WI38 (cell line): Measurements from ENCODE around the gene DAPK1.

Experiments used
- H3K4me3 ChIP-seq: 2 replicates; pipeline ENCODE4 v1.5.1; 2011; ENCODE audit warnings: low read depth, mild to moderate bottlenecking, control low read depth, low read length
- TF ChIP-seq, protein P1 (sequence below): IDR thresholded peaks from 2 replicates; pipeline ENCODE4 v1.5.1; 2012; ENCODE audit warnings: low read depth, mild to moderate bottlenecking, control low read depth, low read length

DAPK1 gene

DNA sequence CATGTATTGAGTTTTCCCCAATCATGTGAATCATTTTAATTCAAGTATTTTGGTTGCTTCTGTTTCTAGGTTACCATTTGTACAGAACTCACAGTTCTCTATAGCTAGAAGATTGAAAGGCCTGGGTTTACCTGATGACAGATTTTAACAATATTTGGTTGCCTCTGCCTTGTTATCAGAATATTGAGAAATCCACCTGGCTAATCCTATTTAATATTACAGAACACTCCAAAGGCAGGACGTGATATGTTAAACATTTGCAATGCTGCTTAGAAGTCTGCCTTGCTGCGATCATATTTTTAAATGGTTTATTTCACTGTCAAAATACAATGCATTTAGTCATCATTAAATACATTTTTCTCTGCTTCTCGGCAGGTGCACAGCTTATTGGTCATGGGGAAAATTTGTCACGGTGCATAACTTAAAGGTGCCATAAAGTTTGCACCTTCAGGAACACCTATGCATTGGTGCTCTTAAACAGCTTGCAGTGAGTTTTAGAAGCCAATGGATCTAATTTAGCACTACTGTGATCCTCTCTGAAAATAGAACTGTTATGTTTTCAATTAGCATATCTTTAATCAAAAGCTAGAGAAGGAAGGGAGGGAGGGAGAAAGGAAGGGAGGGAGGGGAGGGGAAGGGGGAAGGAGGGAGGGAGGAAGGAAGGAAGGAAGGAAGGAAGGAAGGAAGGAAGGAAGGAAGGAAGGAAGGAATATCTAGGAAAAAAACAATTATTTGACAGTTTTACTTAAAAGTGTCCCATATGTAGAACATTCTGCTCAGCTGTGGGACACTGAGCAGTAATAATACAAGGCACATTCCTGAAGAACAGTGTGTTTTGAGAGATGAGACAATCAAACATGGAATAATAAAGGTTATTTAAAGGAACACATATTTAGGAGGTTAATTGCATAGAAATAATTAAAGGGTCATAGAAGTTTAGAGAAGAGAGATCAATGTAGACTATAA lies 15.5 kb upstream of the DAPK1 start:
- H3K4me3 ChIP-seq: no peak overlapping the region
- TF ChIP-seq, protein P1, sequence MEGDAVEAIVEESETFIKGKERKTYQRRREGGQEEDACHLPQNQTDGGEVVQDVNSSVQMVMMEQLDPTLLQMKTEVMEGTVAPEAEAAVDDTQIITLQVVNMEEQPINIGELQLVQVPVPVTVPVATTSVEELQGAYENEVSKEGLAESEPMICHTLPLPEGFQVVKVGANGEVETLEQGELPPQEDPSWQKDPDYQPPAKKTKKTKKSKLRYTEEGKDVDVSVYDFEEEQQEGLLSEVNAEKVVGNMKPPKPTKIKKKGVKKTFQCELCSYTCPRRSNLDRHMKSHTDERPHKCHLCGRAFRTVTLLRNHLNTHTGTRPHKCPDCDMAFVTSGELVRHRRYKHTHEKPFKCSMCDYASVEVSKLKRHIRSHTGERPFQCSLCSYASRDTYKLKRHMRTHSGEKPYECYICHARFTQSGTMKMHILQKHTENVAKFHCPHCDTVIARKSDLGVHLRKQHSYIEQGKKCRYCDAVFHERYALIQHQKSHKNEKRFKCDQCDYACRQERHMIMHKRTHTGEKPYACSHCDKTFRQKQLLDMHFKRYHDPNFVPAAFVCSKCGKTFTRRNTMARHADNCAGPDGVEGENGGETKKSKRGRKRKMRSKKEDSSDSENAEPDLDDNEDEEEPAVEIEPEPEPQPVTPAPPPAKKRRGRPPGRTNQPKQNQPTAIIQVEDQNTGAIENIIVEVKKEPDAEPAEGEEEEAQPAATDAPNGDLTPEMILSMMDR: no peak

DNA sequence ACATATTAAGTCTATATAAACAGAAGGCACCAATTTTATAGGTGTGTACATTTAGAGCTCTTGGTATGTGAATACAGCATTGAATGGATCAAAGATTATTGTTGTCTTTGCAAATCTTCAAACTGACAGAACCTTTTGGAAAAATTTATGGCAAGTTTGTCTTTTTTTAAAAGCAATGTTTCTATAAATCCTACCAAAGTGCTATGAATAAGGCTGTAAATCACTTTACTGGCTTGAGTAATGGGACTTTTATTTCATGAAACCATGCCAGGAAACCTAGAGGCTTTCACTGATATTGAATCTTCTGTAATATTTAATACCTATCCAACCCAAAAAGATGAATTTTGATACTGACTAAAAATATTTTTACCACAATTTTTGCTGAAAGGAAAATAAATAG lies 7.4 kb upstream of the DAPK1 start:
- TF ChIP-seq, protein P1: no peak

DNA sequence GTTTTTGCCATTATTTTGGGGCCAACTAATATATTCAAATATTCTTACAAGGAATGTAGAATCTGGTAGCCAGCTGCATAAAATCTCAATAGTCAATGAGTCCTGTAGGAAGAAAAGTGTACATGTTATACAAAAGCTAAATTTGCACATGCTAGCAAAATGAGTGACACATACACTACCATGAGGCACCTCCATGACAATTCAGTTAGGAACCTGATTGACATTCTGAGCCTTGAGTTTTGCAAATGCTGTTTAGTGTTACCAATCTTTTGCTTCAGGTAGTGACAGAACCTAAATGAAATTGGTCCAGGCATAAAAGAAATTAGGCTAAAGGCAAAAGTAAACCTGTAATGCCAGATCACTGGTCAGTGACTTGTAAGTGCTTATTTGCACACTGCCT lies 6.8 kb upstream of the DAPK1 start:
- no peak overlapping the region for H3K4me3 ChIP-seq
- TF ChIP-seq, protein P1: no peak

More for the DNA sequence above, 7.4 kb upstream of the DAPK1 start:
- H3K4me3 ChIP-seq: no peak overlapping the region

- TF ChIP-seq, protein P1: no peak
Measured at GRCh38 chr9:87491523-87491922, 6.1 kb upstream of the DAPK1 start.

DNA sequence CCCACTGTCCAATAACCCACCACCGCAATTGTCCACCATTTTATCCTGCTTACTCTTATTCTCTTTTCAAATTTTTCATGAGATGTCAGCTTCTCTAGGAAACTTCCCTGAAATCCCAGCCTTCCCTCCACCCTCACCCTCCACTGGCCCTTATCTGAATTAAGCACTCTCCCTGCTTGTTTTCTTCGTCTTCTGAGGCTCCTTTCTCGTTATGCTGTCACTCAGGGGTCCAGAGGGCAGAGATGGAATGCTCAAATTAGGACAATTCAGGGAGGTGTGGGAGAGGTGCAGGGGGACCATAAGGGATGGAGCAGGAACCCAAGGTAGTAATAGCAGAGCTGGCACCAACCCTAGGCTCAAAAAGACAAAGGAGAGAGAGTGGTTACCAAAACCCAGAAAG lies 5.0 kb upstream of the DAPK1 start:
- no peak overlapping the region for H3K4me3 ChIP-seq
- TF ChIP-seq, protein P1: no peak

More at GRCh38 chr9:87491523-87491922, 6.1 kb upstream of the DAPK1 start:
- H3K4me3 ChIP-seq: no peak overlapping the region

- H3K4me3 ChIP-seq: no peak overlapping the region
- TF ChIP-seq, protein P1: no peak
Measured at GRCh38 chr9:87494970-87495471, 2.6 kb upstream of the DAPK1 start.

DNA sequence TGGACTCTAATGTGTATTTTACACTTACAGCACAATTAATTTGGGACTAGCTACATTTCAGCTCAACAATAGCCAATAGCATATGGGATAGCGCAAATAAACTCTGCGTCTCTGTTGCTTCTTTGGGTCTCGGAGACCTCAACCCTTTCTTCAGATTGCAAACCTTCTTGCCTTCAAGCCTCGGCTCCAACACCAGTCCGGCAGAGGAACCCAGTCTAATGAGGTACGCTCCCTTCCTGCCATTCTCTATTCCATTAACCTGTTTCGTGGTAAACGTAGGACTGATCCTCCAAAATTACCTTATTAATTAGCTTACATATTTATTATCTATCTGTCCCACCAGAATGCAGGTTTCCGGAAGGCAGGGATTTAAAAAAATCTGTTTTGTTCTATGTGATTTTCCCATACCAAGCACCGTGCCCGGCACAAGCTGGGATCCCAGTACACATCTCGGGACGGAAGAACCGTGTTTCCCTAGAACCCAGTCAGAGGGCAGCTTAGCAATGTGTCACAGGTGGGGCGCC lies 525 bp upstream of the DAPK1 start:
- TF ChIP-seq, protein P1: no peak
- no peak overlapping the region for H3K4me3 ChIP-seq
